OCI-LY1 (cell line): ENCODE data around the gene DYRK1A.

ENCODE experiments used
- H2AFZ ChIP-seq: fragments of 200-600 bp; sonication (generic), shearing (Covaris generic); 2 replicates; pipeline ENCODE4 v1.6.0; 2014; ENCODE audit warnings: antibody characterized with exemption, mild to moderate bottlenecking, low read length
- H3F3A ChIP-seq: fragments of 200-600 bp; sonication (generic), shearing (Covaris generic); 2 replicates; pipeline ENCODE4 v1.6.0; 2014; ENCODE audit warnings: mild to moderate bottlenecking, antibody characterized with exemption, low read length, moderate library complexity; ENCODE audit not compliant: insufficient read depth
- H3K27ac ChIP-seq: fragments of 200-600 bp; sonication (generic); 2 replicates; pipeline ENCODE4 v1.5.1; 2014; ENCODE audit warnings: low read length, mixed run types, mild to moderate bottlenecking, low read depth; ENCODE audit not compliant: poor library complexity, severe bottlenecking
- H3K27me3 ChIP-seq: fragments of 200-600 bp; sonication (generic); 2 replicates; pipeline ENCODE4 v1.6.0; 2014; ENCODE audit warnings: antibody characterized with exemption, mild to moderate bottlenecking, low read length, moderate library complexity; ENCODE audit not compliant: insufficient read depth
- H3K36me3 ChIP-seq: fragments of 200-600 bp; sonication (generic); 2 replicates; pipeline ENCODE4 v1.6.1; 2014; ENCODE audit warnings: mild to moderate bottlenecking, antibody characterized with exemption, low read length, moderate library complexity, mixed read lengths; ENCODE audit not compliant: insufficient read depth
- H3K4me1 ChIP-seq: fragments of 200-600 bp; sonication (generic); 2 replicates; pipeline ENCODE4 v1.5.1; 2014; ENCODE audit warnings: mild to moderate bottlenecking, low read length, moderate library complexity; ENCODE audit not compliant: insufficient read depth, severe bottlenecking
- H3K4me2 ChIP-seq: fragments of 200-600 bp; sonication (generic), shearing (Covaris generic); 2 replicates; pipeline ENCODE4 v1.6.1; 2014; ENCODE audit warnings: low read length
- H3K4me3 ChIP-seq: fragments of 200-600 bp; sonication (generic); 2 replicates; pipeline ENCODE4 v1.5.1; 2014; ENCODE audit warnings: low read length, low read depth, mild to moderate bottlenecking, mixed read lengths; ENCODE audit not compliant: poor library complexity, severe bottlenecking
- H3K79me2 ChIP-seq: fragments of 200-600 bp; shearing (Covaris generic); 2 replicates; pipeline ENCODE4 v1.6.1; 2016; ENCODE audit warnings: mixed run types, low read length, mixed read lengths; ENCODE audit not compliant: insufficient read depth
- H3K9ac ChIP-seq: fragments of 200-600 bp; sonication (generic), shearing (Covaris generic); 2 replicates; pipeline ENCODE4 v1.6.1; 2014; ENCODE audit warnings: mild to moderate bottlenecking, low read length, mixed read lengths
- H3K9me2 ChIP-seq: fragments of 200-600 bp; sonication (generic), shearing (Covaris generic); 2 replicates; pipeline ENCODE4 v1.6.1; 2014; ENCODE audit warnings: low read depth, mild to moderate bottlenecking, low read length, mixed read lengths
- H3K9me3 ChIP-seq: fragments of 200-600 bp; shearing (Covaris generic); 2 replicates; pipeline ENCODE4 v1.6.1; 2014; ENCODE audit warnings: low read length, mixed read lengths
- H4K20me1 ChIP-seq: fragments of 200-600 bp; sonication (generic), shearing (Covaris generic); 2 replicates; pipeline ENCODE4 v1.6.0; 2016; ENCODE audit warnings: mild to moderate bottlenecking, low read length; ENCODE audit not compliant: insufficient read depth
- CTCF ChIP-seq: fragments of 200-600 bp; sonication (generic), shearing (Covaris generic); IDR thresholded peaks from 2 replicates; pipeline ENCODE4 v1.5.1; 2017; ENCODE audit warnings: mild to moderate bottlenecking, antibody characterized with exemption, low read length, moderate library complexity, mixed read lengths
- EZH2 ChIP-seq: fragments of 200-600 bp; sonication (generic), shearing (Covaris generic); IDR thresholded peaks from 2 replicates; pipeline ENCODE4 v1.8.0; 2017; ENCODE audit warnings: borderline replicate concordance, mixed run types, mild to moderate bottlenecking, antibody characterized with exemption, low read length, moderate library complexity, mixed read lengths

Gene DYRK1A

GRCh38 chr21:37571442-37571841, 204.9 kb downstream of the DYRK1A start:
- H3K4me3 ChIP-seq, result no peak overlapping the region
- H3K79me2 ChIP-seq, result no peaks in the 10 kb centered on the region
- no peak overlapping the region for H3K9ac ChIP-seq
- no peaks in the 10 kb centered on the region for H3K4me1 ChIP-seq
- H3K9me2 ChIP-seq, result no peaks in the 10 kb centered on the region
- no peaks in the 10 kb centered on the region for H3K9me3 ChIP-seq
- no peaks in the 10 kb centered on the region for H3K27me3 ChIP-seq
- TF ChIP-seq CTCF, result no peak
- no peak overlapping the region for H2AFZ ChIP-seq
- H3F3A ChIP-seq, result no peaks in the 10 kb centered on the region
- no peaks in the 10 kb centered on the region for H3K36me3 ChIP-seq
- H3K27ac ChIP-seq, result no peak overlapping the region
- no peak overlapping the region for H3K4me2 ChIP-seq
- H4K20me1 ChIP-seq, result no peaks in the 10 kb centered on the region

GRCh38 chr21:37574316-37574715, 207.7 kb downstream of the DYRK1A start:
- Histone ChIP-seq H3F3A (no peaks in the 10 kb centered on the region), H3K36me3 (no peaks in the 10 kb centered on the region; the same call in 1 of the 2 replicates), H3K27me3 (no peaks in the 10 kb centered on the region), H3K9me2 (no peaks in the 10 kb centered on the region), H3K27ac (no peak overlapping the region), H3K9me3 (peaks cover 5% of the 10 kb centered on the region; the same call in 1 of the 2 replicates), H3K4me1 (no peaks in the 10 kb centered on the region), H4K20me1 (no peaks in the 10 kb centered on the region), H3K79me2 (no peaks in the 10 kb centered on the region), H2AFZ (no peak overlapping the region), H3K4me2 (no peak overlapping the region), H3K9ac (no peak overlapping the region), H3K4me3 (no peak overlapping the region)
- TF ChIP-seq EZH2 (no peak), CTCF (no peak)

GRCh38 chr21:37574751-37575150, 208.2 kb downstream of the DYRK1A start:
- Histone ChIP-seq H4K20me1 (no peaks in the 10 kb centered on the region), H3K9me2 (no peaks in the 10 kb centered on the region), H3K9me3 (peaks cover 5% of the 10 kb centered on the region; the same call in 1 of the 2 replicates), H3K27ac (no peak overlapping the region), H2AFZ (no peak overlapping the region), H3K4me1 (no peaks in the 10 kb centered on the region), H3K4me3 (no peak overlapping the region), H3K27me3 (no peaks in the 10 kb centered on the region), H3K79me2 (no peaks in the 10 kb centered on the region), H3K4me2 (no peak overlapping the region), H3K36me3 (no peaks in the 10 kb centered on the region; the same call in 1 of the 2 replicates), H3K9ac (no peak overlapping the region), H3F3A (no peaks in the 10 kb centered on the region)
- TF ChIP-seq CTCF (no peak), EZH2 (no peak)
